Amniotic epithelial cell (primary cell): ENCODE results near the gene PDPK1.
"Not testable (repeated sequence)": the region's sequence is repeated elsewhere in the genome, so short reads cannot be mapped to it uniquely, and the experiment has no call there.

Source experiments
- DNase-seq: peaks from one replicate; pipeline ENCODE4 v3.0.0-alpha.2; 2010; ENCODE audit warnings: low read depth

Gene PDPK1

GRCh38 chr16:2611877-2612276 lies 74.1 kb downstream of the PDPK1 start:
- DNase-seq: not testable (repeated sequence)

GRCh38 chr16:2613251-2613650 lies 75.4 kb downstream of the PDPK1 start:
- not testable (repeated sequence) for DNase-seq

- DNase-seq: no peak
Measured at GRCh38 chr16:2614761-2615191, 77.0 kb downstream of the PDPK1 start.

- not testable (repeated sequence) for DNase-seq
Measured at GRCh38 chr16:2618964-2619363, 81.1 kb downstream of the PDPK1 start.

GRCh38 chr16:2619628-2620027 lies 81.8 kb downstream of the PDPK1 start:
- not testable (repeated sequence) for DNase-seq

GRCh38 chr16:2620870-2621269 lies 83.0 kb downstream of the PDPK1 start:
- DNase-seq: not testable (repeated sequence)

- not testable (repeated sequence) for DNase-seq
Measured at GRCh38 chr16:2621395-2621794, 83.6 kb downstream of the PDPK1 start.

GRCh38 chr16:2627075-2627474 lies 89.3 kb downstream of the PDPK1 start:
- DNase-seq: not testable (repeated sequence)

GRCh38 chr16:2631203-2631602 lies 93.4 kb downstream of the PDPK1 start:
- DNase-seq: not testable (repeated sequence)

- DNase-seq: not testable (repeated sequence)
Measured at GRCh38 chr16:2632291-2632690, 94.5 kb downstream of the PDPK1 start.

- DNase-seq: not testable (repeated sequence)
Measured at GRCh38 chr16:2639071-2639721, 101.4 kb downstream of the PDPK1 start.

- DNase-seq: not testable (repeated sequence)
Measured at GRCh38 chr16:2639722-2640072, 101.9 kb downstream of the PDPK1 start.

GRCh38 chr16:2642561-2642960 lies 104.7 kb downstream of the PDPK1 start:
- not testable (repeated sequence) for DNase-seq

- not testable (repeated sequence) for DNase-seq
Measured at GRCh38 chr16:2644754-2645453, 107.1 kb downstream of the PDPK1 start.

- not testable (repeated sequence) for DNase-seq
Measured at GRCh38 chr16:2651268-2651871, 113.5 kb downstream of the PDPK1 start.
